GM12892 (cell line): ENCODE results near the gene KIRREL2.

ENCODE experiments used
- POLR2A ChIP-seq: IDR thresholded peaks from 2 replicates; pipeline ENCODE4 v1.6.1; 2011; ENCODE audit warnings: low read depth, low read length, control low read depth
- POLR2AphosphoS5 ChIP-seq: IDR thresholded peaks from 2 replicates; pipeline ENCODE4 v1.6.1; 2011; ENCODE audit warnings: low read depth, low read length, control low read depth
- TAF1 ChIP-seq: IDR thresholded peaks from 2 replicates; pipeline ENCODE4 v1.6.1; 2011; ENCODE audit warnings: low read depth, mild to moderate bottlenecking, control low read depth, low read length, borderline replicate concordance

DNA sequence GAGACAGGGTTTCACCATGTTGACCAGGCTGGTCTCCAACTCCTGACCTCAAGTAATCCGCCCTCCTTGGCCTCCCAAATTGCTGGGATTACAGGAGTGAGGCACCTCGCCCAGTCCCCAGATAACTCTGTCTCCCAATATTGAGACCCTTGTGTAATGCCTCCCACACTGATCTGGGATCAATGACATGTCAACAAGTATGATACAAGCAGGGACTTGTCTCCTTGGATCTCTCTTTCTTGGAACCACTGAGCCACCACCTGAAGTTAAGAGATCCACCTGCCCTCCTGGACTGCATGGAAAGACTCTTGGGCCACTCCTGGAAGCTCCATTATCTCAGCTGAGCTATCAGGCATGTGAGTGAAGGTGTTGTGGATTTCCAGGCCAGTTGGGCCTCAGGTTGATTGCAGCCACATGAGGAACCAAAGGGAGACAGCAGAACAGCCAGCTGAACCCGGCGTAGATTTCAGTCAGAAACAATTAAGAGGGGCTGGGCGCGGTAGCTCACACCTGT, 28.6 kb downstream of the KIRREL2 start:
- TF ChIP-seq POLR2A (peak; percentile 18; the same call in 1 of the 2 replicates), POLR2AphosphoS5 (peak; percentile 44; the same call in 1 of the 2 replicates), TAF1 (no peak)
